VCaP (cell line): Measurements from ENCODE around the gene ZNF556.

Experiments
- H3K27ac ChIP-seq: fragments of 450-650 bp; 2 replicates; pipeline ENCODE4 v1.5.1; 2017
- CTCF ChIP-seq: fragments of 450-650 bp; conservative IDR thresholded peaks from 2 replicates; pipeline ENCODE4 v1.5.1; 2017; ENCODE audit warnings: mild to moderate bottlenecking, moderate library complexity

ZNF556 gene

GRCh38 chr19:2827840-2828489, 39.2 kb upstream of the ZNF556 start:
- no peak for TF ChIP-seq CTCF
- H3K27ac ChIP-seq = no peak overlapping the region

GRCh38 chr19:2834294-2834871, 32.8 kb upstream of the ZNF556 start:
- H3K27ac ChIP-seq = no peak overlapping the region
- no peak for TF ChIP-seq CTCF

- H3K27ac ChIP-seq = no peak overlapping the region
Measured at GRCh38 chr19:2837430-2837829, 29.7 kb upstream of the ZNF556 start.

GRCh38 chr19:2840794-2841791, 26.0 kb upstream of the ZNF556 start, which contains the start of gene ZNF555:
Gene ZNF555, plus strand, starts transcription at chr19:2841475. Its CDS starts 98 bp downstream, at chr19:2841573.
- peak within 1 kb of the TSS; percentile 88 for H3K27ac ChIP-seq
- TF ChIP-seq CTCF = peak; percentile 65

More at GRCh38 chr19:2837430-2837829, 29.7 kb upstream of the ZNF556 start:
- TF ChIP-seq CTCF = no peak

GRCh38 chr19:2841855-2842574, 25.1 kb upstream of the ZNF556 start:
- peak overlapping the region; percentile 88 for H3K27ac ChIP-seq
- TF ChIP-seq CTCF = no peak

GRCh38 chr19:2845107-2845506, 22.0 kb upstream of the ZNF556 start:
- TF ChIP-seq CTCF = no peak
- no peak overlapping the region for H3K27ac ChIP-seq
